Measurements from ENCODE around the gene UBALD2. TPM values are rescaled to one million over a fixed set of nuclear protein-coding genes. Genes with fewer than 3 reads are reported as not detected.
A peak's percentile ranks its signal among the peaks of the same experiment; 100 is the strongest.

UBALD2 gene
- total and polyA plus RNA-seq, 2 of the 13 experiments (the other 11 are each of a cell fraction or from before 2014, with no cell fraction given), result 3.3 to 89.7 TPM

- peaks cover 20% of the 10 kb centered on the region for H3K4me1 ChIP-seq (ENCODE audit: insufficient read depth, low read length)
- no peak overlapping the region for H3K9ac ChIP-seq (ENCODE audit: insufficient read depth, low read depth, low read length)
- no peaks in the 10 kb centered on the region for H3K27me3 ChIP-seq (ENCODE audit: control insufficient read depth in 1 of 2, insufficient read depth in 2 of 2, low read length in 2 of 2)
- no peaks in the 10 kb centered on the region for H3K36me3 ChIP-seq (replicated peaks in 1 of 2; ENCODE audit: control insufficient read depth in 1 of 2, insufficient read depth in 2 of 2, low read length in 2 of 2)
- H3K4me3 ChIP-seq (replicated peaks in 1 of 3; ENCODE audit: insufficient read depth in 1 of 3, low read depth in 2 of 3, low read length in 3 of 3), result no peak overlapping the region
- ChIA-PET POLR2A (no interaction called here), CTCF (ENCODE audit: low intra/inter-chr PET ratio, low total read pairs) (interaction anchor here (0.8 to 1.7 kb wide), 2 partner anchors 125 to 155 kb away, joined by 4 to 35 read pairs; no protein-coding TSS in a partner anchor)
- H3K4me2 ChIP-seq (ENCODE audit: low read depth, low read length), result no peak overlapping the region
- DNase-seq (ENCODE audit: low spot score) (no peak), FAIRE-seq (no peak), ATAC-seq (no peak)
- H3K9me3 ChIP-seq (ENCODE audit: low read length), result no peaks in the 10 kb centered on the region
- BruUV-seq (replicated peaks), result no TSS peak
- no peak overlapping the region for H3K27ac ChIP-seq (ENCODE audit: extremely low read length, insufficient read depth, low read length)
- no peaks in the 10 kb centered on the region for H3K79me2 ChIP-seq (ENCODE audit: insufficient read depth, low read length)
- TF ChIP-seq ZSCAN31 (CRISPR knock-in tag; IDR thresholded peaks at IDR 0.05; ENCODE audit: low read depth) (0 out of 2 replicates have a peak, but pooled peaks have one; percentile 2), ZNF530 (CRISPR knock-in tag; IDR thresholded peaks at IDR 0.05; ENCODE audit: low read depth) (no peak), ZNF367 (CRISPR knock-in tag; IDR thresholded peaks at IDR 0.05; ENCODE audit: borderline replicate concordance) (no peak)
- H4K20me1 ChIP-seq (ENCODE audit: insufficient read depth, low read length), result no peaks in the 10 kb centered on the region
- 88% methylated on average over 19 of the region's 19 CpGs for WGBS (ENCODE audit: low lambda C conversion rate)
- no peak overlapping the region for H2AFZ ChIP-seq (ENCODE audit: low read length)
- intact Hi-C loops (cut with micrococcal nuclease; ENCODE audit: unreplicated experiment), result loop anchor here (10.0 kb wide), 1 partner anchor 94 kb away; no protein-coding TSS in a partner anchor
- in situ Hi-C loops (cut with HindIII; ENCODE audit: extremely low pct_ligation_motif_present, low pct_unique_long_range_greater_than_20kb), result loop anchor here (5.0 kb wide), 1 partner anchor 156 kb away; no protein-coding TSS in a partner anchor
Measured at GRCh38 chr17:76278268-76278908, 13.2 kb downstream of the UBALD2 start.

- Histone ChIP-seq H2AFZ (ENCODE audit: low read length) (no peak overlapping the region), H3K79me2 (ENCODE audit: insufficient read depth, low read length) (no peaks in the 10 kb centered on the region), H3K9me3 (ENCODE audit: low read length) (no peaks in the 10 kb centered on the region), H3K27me3 (ENCODE audit: control insufficient read depth in 1 of 2, insufficient read depth in 2 of 2, low read length in 2 of 2) (no peaks in the 10 kb centered on the region), H3K4me1 (ENCODE audit: insufficient read depth, low read length) (peaks cover 25% of the 10 kb centered on the region), H3K4me3 (replicated peaks in 1 of 3; ENCODE audit: insufficient read depth in 1 of 3, low read depth in 2 of 3, low read length in 3 of 3) (no peak overlapping the region), H4K20me1 (ENCODE audit: insufficient read depth, low read length) (no peaks in the 10 kb centered on the region), H3K9ac (ENCODE audit: insufficient read depth, low read depth, low read length) (no peak overlapping the region), H3K36me3 (replicated peaks in 1 of 2; ENCODE audit: control insufficient read depth in 1 of 2, insufficient read depth in 2 of 2, low read length in 2 of 2) (no peaks in the 10 kb centered on the region), H3K4me2 (ENCODE audit: low read depth, low read length) (no peak overlapping the region), H3K27ac (ENCODE audit: extremely low read length, insufficient read depth, low read length) (no peak overlapping the region)
- 86% methylated on average over 23 of the region's 28 CpGs for WGBS (ENCODE audit: low lambda C conversion rate)
- POLR2A ChIA-PET, result interaction anchor here (0.7 to 1.7 kb wide), 5 partner anchors 8 to 20 kb away, joined by 3 to 8 read pairs (median 3); partner anchors contain the start of gene UBALD2
- DNase-seq (ENCODE audit: low spot score), result peak; percentile 74
- CTCF ChIA-PET (ENCODE audit: low intra/inter-chr PET ratio, low total read pairs), result interaction anchor here (0.8 to 1.7 kb wide), 7 partner anchors 20 to 265 kb away, joined by 3 to 35 read pairs (median 4); no protein-coding TSS in a partner anchor
- intact Hi-C loops (cut with micrococcal nuclease; ENCODE audit: unreplicated experiment), result loop anchor here (1.0 to 10.0 kb wide), 3 partner anchors 41 to 158 kb away; no protein-coding TSS in a partner anchor
- peak; percentile 87 for ATAC-seq
- FAIRE-seq, result peak; percentile 70
- in situ Hi-C loops (cut with HindIII; ENCODE audit: extremely low pct_ligation_motif_present, low pct_unique_long_range_greater_than_20kb), result loop anchor here (5.0 kb wide), 1 partner anchor 157 kb away; no protein-coding TSS in a partner anchor
- BruUV-seq (replicated peaks), result no TSS peak
- TF ChIP-seq THAP11 (CRISPR knock-in tag; IDR thresholded peaks at IDR 0.05), result peak; percentile 44; the same call in 1 of the 2 replicates
- no peak for TF ChIP-seq JDP2 (CRISPR knock-in tag; IDR thresholded peaks at IDR 0.05; ENCODE audit: borderline replicate concordance)
- TF ChIP-seq KDM4B (CRISPR knock-in tag; IDR thresholded peaks at IDR 0.05), result peak; percentile 55; the same call in 1 of the 2 replicates
- 0 out of 2 replicates have a peak, but pooled peaks have one; percentile 21 for TF ChIP-seq POGK (CRISPR knock-in tag; conservative IDR thresholded peaks at IDR 0.05)
- no peak for TF ChIP-seq RFXANK (CRISPR knock-in tag; IDR thresholded peaks at IDR 0.05)
- no peak for TF ChIP-seq ZNF264 (CRISPR knock-in tag; IDR thresholded peaks at IDR 0.05)
- TF ChIP-seq KLF11 (CRISPR knock-in tag; IDR thresholded peaks at IDR 0.05), result no peak
- TF ChIP-seq ZNF670 (CRISPR knock-in tag; IDR thresholded peaks at IDR 0.05; ENCODE audit: borderline replicate concordance), result no peak
- no peak for TF ChIP-seq NFYC (CRISPR knock-in tag; IDR thresholded peaks at IDR 0.05)
- TF ChIP-seq RBM39 (IDR thresholded peaks at IDR 0.05; ENCODE audit: low read depth, low read length, poor library complexity, severe bottlenecking), result peak; percentile 81
- TF ChIP-seq ZNF619 (CRISPR knock-in tag; IDR thresholded peaks at IDR 0.05), result no peak
- TF ChIP-seq CREB1 (IDR thresholded peaks at IDR 0.05), result no peak
- no peak for TF ChIP-seq CREB1 (CRISPR knock-in tag; IDR thresholded peaks at IDR 0.05)
Measured at GRCh38 chr17:76278952-76279741, 14.0 kb downstream of the UBALD2 start.

Measured in HepG2 (cell line).